ENCODE data around the gene ALK.

DNA sequence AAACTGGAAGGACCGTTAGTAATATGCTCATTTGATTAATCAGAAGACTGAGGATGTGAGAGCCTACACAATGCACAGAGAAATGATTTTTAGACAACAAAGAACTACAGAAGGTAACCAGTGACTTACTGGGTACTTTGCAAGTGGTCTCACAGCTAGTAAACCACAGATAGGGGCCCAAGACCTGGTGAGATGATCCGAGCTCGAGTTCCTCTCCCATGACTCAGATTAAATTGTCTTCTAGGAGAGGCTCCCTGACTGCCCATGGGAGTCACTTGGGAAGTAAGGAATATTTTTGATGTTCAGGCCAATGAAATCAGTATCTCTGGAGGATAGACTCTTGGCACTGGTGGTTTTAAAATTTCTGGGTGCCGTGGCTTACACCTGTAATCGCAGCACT, 586.0 kb downstream of the ALK start:
- TF ChIP-seq ELF1 (IDR thresholded peaks at IDR 0.05), result no peak
- no peak for TF ChIP-seq EZH2phosphoT487 (IDR thresholded peaks at IDR 0.05; ENCODE audit: borderline replicate concordance, low read depth)
- TF ChIP-seq, protein P1, sequence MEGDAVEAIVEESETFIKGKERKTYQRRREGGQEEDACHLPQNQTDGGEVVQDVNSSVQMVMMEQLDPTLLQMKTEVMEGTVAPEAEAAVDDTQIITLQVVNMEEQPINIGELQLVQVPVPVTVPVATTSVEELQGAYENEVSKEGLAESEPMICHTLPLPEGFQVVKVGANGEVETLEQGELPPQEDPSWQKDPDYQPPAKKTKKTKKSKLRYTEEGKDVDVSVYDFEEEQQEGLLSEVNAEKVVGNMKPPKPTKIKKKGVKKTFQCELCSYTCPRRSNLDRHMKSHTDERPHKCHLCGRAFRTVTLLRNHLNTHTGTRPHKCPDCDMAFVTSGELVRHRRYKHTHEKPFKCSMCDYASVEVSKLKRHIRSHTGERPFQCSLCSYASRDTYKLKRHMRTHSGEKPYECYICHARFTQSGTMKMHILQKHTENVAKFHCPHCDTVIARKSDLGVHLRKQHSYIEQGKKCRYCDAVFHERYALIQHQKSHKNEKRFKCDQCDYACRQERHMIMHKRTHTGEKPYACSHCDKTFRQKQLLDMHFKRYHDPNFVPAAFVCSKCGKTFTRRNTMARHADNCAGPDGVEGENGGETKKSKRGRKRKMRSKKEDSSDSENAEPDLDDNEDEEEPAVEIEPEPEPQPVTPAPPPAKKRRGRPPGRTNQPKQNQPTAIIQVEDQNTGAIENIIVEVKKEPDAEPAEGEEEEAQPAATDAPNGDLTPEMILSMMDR (IDR thresholded peaks at IDR 0.05), result no peak
- no peak for TF ChIP-seq MXI1 (IDR thresholded peaks at IDR 0.05; ENCODE audit: low read depth, low read length)
- TF ChIP-seq TAF1 (IDR thresholded peaks at IDR 0.05; ENCODE audit: borderline replicate concordance, low read depth, low read length), result no peak
- TF ChIP-seq POLR2AphosphoS5 (IDR thresholded peaks at IDR 0.05; ENCODE audit: low read depth, low read length), result no peak
- no peak for TF ChIP-seq RCOR1 (IDR thresholded peaks at IDR 0.05; ENCODE audit: low read length)
- no peak for TF ChIP-seq RXRA (IDR thresholded peaks at IDR 0.05; ENCODE audit: borderline replicate concordance, low read depth)
- TF ChIP-seq EP300 (IDR thresholded peaks at IDR 0.05; ENCODE audit: borderline replicate concordance in 1 of 2, low read depth in 1 of 2, low read length in 1 of 2), result no peak
- TF ChIP-seq GABPA (IDR thresholded peaks at IDR 0.05; ENCODE audit: low read depth), result no peak
- no peak for TF ChIP-seq MAX (IDR thresholded peaks at IDR 0.05; ENCODE audit: low read depth)
- TF ChIP-seq, protein P2, sequence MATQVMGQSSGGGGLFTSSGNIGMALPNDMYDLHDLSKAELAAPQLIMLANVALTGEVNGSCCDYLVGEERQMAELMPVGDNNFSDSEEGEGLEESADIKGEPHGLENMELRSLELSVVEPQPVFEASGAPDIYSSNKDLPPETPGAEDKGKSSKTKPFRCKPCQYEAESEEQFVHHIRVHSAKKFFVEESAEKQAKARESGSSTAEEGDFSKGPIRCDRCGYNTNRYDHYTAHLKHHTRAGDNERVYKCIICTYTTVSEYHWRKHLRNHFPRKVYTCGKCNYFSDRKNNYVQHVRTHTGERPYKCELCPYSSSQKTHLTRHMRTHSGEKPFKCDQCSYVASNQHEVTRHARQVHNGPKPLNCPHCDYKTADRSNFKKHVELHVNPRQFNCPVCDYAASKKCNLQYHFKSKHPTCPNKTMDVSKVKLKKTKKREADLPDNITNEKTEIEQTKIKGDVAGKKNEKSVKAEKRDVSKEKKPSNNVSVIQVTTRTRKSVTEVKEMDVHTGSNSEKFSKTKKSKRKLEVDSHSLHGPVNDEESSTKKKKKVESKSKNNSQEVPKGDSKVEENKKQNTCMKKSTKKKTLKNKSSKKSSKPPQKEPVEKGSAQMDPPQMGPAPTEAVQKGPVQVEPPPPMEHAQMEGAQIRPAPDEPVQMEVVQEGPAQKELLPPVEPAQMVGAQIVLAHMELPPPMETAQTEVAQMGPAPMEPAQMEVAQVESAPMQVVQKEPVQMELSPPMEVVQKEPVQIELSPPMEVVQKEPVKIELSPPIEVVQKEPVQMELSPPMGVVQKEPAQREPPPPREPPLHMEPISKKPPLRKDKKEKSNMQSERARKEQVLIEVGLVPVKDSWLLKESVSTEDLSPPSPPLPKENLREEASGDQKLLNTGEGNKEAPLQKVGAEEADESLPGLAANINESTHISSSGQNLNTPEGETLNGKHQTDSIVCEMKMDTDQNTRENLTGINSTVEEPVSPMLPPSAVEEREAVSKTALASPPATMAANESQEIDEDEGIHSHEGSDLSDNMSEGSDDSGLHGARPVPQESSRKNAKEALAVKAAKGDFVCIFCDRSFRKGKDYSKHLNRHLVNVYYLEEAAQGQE (IDR thresholded peaks at IDR 0.05; ENCODE audit: low read depth, low read length), result no peak
- TF ChIP-seq RAD21 (IDR thresholded peaks at IDR 0.05; ENCODE audit: low read length), result no peak
